ENCODE data around the gene YLPM1.

Gene YLPM1

DNA sequence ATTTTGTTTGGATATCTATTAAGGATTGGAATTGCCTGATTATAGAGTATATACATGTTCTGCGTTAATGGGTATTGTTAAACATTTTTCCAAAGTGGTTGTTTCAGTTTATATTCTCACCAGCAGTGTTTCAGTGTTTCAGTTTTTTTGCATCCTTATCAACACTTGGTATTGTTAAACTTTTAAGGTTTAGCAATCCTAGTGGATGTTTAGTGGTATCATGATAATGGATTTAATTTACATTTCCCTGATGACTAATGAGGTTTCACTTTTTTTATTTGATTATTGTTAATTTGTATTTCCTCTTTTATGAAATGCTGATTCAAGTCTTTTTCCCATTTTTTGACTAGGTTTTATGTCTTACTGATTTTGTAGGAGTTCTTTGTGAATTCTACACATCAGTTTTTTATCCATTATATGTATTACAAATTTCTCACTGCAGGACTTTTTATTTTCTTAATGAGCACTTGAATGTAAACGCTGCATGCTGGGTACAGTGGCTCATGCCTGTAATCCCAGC is 23.7 kb downstream of the YLPM1 start:
- no peak for DNase-seq (ENCODE audit: low read depth, low spot score)

DNA sequence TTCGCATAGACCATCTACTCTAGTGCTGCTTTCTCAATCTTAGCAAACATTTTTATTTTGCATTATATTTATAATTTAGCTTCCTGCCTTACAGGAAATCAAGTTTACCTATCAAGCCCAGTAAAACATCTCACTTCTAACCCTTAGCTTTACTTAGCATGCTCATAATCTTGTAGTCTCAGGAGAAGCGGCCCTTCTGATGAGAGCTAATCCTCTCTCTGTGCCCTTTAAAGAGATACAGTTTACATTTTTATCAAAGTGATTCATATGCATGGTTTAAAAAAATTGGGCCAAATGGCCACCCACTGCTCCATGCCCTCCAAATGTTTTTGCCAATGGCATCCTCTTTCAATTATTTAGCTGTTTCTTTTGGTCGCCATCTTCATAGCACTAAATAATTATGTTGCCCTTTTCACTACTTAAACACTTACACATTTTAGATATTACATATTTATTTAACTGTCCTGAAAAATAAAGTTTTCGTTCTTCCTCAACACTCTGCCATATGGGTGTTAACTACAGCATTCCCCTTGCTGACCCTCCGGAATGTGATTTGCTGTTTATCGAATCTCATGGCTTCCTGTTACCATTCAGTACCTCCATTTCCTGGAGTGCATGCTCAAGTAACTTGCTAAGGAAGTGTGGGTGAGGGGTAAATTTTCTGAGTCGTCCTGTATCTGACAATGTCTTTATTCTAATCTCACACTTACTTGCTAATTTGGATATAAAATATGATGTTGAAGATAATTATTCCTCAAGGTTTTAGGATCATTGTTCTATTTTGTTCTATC is 29.3 kb downstream of the YLPM1 start:
- no peak for DNase-seq (ENCODE audit: low read depth, low spot score)

DNA sequence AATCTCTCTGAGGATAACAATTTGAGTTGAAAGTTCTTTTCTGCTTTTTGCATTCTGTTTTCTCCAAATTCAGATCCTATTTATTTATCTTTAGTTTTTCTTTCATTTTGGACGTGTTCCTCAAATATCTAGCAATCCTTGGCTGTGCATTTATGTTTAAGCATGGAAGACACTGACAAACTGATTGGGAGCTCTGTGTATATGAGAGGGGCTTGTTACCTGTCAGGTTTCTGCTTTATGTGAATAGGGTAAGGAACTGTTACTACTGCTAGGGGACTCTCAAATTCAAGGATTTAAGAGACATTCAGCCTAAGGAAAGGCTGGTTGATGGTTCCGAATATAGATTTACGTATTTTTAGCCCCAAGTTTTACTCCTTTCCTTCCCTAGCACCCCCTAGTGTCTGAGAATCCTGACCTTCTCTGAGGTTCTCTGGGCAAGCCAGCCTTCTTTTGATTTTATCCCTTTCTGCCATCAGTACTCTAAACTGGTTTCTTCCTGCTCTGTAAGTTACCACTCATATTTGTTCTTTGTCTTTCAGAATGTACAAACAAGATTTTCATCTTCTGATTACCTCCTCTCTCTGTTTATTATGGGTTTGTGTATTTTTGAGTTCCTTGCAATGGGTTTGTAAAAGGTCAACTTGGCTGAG is 30.5 kb downstream of the YLPM1 start:
- no peak for DNase-seq (ENCODE audit: low read depth, low spot score)

DNA sequence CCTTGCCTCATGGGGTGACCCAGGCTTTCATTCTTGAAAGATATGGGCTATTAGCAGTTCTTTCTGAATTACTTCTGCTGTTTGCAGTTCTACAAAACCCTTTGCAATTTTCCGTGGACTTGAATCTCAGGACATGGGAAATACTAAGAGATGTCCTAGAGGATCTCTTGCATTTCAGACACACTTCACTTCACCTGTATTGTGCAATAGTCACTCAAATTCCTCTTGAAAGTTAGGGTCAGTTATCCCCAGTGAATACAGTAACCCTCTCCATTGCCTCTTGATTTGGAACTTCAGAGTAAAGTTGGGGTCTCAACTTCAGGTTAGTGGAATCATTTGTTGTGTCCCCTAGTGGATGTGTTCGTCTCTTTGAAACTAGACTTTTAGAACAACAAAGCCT is 31.8 kb downstream of the YLPM1 start:
- no peak for DNase-seq (ENCODE audit: low read depth, low spot score)

DNA sequence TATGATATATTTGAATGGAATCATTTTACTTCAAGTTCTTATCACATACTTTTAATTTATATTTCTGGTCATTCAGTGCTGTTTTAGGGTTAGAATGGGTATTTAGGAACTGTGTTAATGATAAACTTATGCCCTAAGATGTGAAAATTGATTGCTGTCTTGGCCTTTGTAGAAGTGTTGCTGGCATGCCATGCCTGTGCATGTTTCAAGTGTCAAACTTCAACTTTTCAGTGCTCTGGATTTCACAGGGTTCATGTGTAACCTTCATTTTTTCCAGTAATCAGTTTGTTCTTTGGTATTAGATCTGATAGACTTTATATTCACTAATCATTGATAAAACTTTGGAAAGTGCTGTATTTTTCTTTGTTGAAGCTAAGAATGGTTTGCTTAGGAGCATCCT is 36.6 kb downstream of the YLPM1 start:
- DNase-seq (ENCODE audit: low read depth, low spot score) = no peak

DNA sequence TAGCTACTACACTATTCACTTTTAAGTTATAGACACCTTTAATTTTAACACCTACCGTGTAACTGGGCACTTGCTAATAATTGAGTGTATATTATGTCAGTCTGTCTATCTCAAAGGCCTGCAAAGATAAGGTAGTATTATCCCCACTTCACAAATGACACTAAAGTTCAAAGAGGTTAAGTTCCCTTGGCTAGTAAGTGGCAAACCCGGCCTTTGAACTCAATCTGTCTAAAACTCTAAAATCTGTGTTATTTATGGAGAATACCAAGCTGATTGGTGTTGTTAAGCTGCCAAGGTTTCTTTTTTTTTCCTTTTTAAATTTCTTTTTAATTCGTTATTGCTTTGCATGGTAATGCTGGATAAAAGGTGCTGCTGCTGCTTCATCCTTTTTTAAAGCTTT is 37.7 kb downstream of the YLPM1 start:
- DNase-seq (ENCODE audit: low read depth, low spot score) = no peak

DNA sequence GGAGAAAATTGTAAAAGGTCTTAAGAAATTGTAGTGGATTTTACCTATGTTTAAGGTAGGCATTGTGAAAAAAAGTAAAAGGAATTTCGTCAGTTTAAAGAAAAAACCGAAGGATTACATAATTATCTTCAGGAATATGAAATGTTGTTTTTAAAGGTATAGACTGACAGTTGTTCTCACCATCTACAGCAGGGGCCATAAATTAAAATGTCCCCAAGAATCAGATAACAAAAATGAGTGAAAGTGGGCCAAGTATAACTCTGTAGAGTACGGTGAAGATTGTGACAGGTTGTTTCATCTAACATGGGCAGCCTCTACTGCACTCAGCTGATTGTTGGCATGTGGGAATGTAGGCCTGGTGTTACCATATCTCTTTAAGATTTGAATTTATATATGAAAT is 38.3 kb downstream of the YLPM1 start:
- DNase-seq (ENCODE audit: low read depth, low spot score) = no peak

DNA sequence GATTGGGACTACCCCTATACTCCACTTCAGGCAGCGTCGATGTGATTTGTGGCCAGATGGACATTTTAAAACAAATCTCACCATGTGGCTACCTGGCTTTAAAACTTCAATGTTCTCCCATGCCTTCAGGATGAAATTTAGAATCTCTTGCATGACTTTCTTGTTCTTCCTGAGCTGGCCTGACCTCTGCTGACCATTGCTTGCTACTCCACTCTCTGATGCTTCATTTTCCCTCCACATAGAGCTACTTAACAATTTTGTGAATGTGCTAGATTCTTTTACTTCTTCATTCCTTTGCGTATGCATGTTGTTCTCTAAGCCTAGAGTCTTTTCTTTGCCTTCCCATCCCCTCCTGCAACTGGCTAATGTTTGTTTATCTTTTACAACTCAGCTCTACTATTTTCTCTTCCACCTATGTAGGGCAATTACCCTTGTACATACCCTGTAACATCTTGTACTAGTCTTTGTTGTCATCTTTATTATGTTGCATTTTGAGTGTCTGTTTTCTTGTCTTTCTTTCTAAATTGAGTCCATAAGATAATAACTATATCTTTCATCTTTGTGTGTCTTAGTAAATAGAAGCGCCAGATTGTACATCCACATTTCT is 41.2 kb downstream of the YLPM1 start:
- DNase-seq (ENCODE audit: low read depth, low spot score) = peak; percentile 13

DNA sequence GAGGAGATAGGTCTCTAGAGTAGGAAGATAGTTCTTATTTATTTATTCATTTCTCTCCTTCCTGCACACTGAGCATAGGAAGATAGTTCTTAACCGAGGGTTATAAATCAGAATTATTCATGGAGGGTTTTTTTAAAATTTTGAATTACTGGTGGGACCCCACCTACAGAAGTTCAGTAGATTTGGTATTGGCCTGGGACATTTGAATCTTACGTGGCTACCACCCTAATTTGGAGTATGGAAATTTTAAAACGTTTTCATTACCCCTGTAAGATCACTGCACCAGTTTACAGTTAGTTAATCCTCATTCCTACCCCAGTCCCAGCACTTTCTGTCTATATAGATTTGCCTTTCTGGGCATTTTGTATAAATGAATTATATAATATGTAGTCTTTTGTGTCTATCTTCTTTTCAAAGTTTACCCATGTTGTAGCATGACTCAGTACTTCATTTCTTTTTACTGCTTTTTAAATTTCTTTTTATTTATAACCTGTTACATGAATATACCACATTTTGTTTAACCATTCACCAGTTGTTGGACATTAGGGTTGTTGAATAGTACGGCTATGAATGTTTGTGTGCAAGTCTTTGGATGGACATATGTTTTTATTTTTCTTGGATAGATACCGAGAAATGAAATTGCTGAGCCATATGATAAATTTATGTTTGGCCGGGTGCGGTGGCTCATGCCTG is 44.9 kb downstream of the YLPM1 start:
- DNase-seq (ENCODE audit: low read depth, low spot score) = no peak

DNA sequence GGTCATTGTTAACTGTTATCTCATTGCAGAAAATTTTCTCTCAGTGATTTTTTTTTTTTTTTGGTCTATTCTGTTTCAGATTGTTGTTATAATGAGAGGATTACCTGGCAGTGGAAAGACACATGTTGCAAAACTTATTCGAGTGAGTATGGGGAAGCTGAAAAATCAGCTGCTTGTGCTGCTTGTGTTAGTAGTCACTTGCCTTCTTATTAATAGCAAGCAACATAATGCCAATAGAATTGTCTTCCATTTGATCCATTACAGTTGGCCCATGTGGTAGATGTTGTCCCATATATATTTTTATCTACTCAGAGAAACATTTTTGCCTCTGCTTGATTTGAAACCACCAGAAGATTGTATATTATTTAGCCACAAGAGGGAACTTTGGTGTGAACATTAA is 53.0 kb downstream of the YLPM1 start:
- no peak for DNase-seq (ENCODE audit: low read depth, low spot score)

DNA sequence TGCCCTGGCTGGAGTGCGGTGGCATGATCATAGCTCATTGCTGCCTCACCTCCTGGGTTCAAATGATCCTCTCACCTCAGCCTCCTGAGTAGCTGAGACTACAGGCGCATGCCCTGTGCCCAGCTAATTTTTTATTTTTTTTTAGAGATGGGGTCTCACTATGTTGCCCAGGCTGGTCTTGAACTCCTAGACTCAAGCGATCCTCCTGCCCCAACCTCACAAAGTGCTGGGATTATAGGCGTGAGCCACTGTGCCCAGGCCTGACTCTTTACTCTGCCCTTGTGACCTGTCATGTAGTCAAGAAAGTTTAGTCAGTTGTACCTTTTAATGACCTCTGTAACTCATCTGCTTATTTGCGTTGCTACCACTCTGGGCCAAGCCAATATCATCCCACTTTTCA is 57.2 kb downstream of the YLPM1 start:
- DNase-seq (ENCODE audit: low read depth, low spot score) = no peak

DNA sequence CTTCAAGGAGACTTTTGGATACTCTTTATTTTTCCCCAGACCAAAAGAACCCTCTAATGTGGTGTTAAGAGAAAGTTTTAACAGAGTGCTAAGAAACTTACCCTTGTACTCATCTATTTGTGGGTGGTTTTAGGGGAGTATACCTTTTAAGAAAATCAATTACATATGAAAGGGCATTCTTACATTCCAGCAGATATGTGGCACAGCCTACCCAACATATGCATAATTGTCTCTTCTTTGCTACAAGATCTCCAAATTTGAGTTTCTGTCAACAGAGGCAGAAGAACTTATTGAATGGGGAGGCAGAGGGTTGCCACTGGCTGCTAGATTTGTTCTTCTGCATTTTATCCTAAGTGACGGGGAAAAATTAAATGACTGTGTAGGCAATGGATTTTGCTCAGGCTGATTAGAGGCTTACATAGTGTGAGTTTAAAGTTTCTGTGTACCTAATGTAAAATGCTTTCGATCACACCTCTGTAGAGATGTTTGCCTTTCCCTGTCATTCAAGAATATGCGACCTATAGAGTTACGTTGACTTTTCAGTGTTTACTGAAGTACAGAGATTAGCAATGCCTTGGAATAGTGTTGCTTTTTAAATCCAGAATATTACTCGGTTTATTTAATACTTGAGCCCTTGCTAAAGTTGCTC is 58.3 kb downstream of the YLPM1 start:
- DNase-seq (ENCODE audit: low read depth, low spot score) = no peak

DNA sequence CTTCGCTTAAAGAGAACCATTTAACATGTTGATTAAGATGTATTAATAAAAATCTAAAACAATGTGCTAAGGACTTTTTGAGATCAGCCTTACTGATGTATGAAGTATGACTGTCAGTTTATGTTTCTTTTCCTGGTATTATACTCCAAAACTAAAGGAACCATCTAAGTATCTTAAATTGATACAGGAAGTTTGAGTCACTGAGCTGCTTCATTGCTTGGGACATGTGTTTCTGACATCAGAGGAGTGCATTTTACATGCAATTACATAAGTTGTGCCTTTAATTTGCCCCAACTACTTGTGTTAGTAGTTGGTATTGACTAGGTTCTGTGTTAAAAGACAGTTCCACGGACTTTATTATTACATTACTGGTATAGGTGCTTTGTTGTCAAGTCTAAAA is 61.9 kb downstream of the YLPM1 start:
- DNase-seq (ENCODE audit: low read depth, low spot score) = no peak

DNA sequence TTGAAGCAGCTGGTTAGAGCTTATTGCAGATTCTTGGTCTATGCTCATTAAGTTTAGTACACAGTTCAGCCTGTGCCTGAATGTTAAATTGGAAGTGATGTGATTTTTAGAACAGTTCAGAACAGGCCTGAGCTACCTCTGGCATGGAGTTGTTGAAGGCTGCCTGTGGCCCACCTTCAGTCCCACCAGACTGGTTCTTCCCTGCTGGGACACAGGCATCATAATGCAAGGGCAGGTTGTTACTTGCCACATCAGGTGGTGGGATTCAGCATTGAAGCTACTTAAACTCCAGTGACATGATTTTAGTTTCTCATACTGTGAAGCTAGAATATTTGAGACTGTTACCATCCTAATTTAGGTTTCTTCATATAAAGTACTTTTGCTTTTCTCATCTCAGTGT is 63.5 kb downstream of the YLPM1 start:
- no peak for DNase-seq (ENCODE audit: low read depth, low spot score)

DNA sequence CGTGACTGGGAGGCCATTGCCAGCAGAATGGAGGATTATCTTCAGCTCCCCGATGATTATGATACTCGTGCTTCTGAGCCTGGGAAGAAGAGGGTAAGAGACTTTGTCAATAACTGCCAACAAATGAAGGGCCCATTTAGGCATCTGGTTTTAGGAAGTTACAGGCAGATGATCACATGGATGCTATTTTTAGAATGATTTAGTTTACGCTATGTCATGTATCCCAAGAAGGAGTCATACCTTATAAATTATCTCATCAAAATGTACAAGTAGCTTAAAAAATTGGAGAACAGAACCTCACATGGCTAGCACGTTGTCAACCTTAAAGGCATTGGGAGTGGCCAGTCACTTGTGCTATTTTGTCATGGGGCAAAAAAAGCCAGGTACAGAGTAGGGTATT is 66.1 kb downstream of the YLPM1 start:
- DNase-seq (ENCODE audit: low read depth, low spot score) = no peak

DNA sequence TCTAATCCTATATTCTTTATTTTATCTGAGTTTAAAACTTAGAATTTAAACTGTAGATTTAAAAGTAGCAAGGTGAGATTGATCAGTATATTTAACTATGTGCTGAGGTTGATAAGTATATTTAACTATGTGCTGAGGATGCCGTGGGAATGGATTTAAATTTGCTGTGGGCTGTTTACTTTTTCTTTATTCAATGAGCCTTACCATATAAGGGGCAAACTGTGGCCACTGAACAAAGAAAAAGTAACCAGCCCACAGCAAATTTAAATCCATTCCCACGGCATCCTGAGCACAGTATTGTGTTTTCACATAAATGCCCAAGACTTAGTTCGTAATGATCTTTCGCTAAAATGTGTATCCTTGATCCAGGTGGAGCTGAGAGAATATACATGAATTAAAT is 69.7 kb downstream of the YLPM1 start:
- DNase-seq (ENCODE audit: low read depth, low spot score) = no peak

DNA sequence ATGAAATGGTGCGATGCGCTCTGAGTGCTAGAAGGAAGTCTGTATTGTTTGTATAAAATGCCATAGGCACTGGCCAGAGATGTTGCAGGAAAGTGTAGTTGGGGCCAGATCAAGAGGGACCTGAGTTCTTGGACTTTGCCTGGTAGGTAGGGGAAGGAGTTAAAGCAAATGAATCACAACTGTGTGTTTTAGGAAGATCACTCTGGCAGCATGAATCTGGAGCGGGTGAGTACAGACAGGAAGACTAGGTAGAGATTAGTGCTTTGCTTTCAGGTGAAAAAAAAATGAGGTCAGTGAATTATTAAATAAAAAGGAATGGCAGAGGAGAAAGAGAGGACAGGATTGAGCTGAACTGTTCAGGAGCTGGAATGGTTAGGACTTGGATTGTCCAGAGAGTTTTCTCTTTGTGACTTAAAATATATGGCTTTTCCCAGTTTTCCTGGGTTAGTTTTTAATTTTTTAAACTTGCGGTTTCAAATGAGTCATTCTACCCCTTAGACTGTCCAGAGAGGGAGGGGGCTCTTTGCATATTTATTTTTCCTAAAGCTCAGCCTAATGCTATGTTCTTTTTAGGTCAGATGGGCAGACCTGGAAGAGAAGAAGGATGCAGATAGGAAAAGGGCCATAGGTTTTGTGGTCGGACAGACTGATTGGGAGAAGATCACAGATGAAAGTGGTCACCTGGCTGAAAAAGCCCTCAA is 71.7 kb downstream of the YLPM1 start:
- no peak for DNase-seq (ENCODE audit: low read depth, low spot score)

DNA sequence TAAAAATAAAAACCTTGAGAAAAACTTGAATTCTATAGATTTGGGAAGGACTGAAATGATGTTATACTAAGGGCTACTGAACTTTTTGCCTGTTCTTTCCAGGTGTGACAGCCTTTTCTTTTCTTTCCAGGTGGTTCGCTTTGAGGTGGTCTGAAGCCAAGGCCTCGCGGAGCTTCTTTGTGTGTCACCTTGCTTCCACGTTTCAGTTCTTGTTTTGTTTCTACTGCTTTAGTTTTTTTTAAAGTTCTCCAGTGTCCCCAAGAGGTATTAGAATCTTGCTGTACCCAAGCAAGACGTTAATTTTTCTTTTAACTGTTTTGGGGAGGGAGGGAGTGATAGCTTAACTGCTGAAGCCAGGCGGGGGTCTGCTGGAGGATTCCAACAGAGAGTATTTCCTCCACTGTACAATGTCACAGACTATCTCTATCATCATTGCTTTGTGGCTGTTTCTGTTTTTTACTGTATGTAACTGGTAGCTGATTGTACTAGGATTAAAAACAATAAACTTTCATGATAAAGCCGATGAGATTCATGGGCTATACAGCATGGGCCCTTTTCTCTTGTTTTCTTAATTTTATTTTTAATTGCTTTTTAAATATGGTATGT is 72.6 kb downstream of the YLPM1 start:
- DNase-seq (ENCODE audit: low read depth, low spot score) = no peak

DNA sequence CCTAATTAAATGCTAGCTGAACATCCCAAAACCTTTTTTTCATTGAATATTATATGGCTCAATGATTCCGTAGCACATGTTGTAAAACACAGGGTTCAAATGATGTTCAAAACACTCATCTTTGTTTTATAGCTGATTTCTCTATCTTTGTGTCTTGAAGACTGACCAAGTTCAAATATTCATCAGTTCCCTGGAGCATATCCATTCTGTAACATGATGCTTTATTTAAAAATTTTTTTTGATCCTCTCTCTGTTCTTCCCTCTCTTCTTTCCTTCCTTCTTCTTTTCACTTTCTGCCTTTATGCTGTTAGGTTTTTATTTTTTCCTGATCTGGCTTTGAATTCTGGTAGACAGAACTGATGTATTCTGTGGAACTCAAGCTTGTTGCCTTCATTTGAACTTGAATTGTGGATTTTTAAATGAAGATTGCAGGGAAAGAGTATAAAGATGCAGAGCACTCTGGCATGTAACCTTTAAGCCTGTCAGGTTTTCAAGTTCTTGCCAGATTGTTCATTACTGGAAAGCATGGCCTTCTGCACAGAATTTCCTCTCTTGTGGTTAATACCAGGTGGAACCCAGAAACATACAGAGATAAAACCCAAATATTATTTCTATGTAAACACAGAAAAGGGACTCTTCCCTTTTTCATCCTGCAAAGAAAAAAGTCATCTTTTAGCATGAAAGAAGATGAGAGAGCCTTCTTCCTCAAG is 73.3 kb downstream of the YLPM1 start:
- DNase-seq (ENCODE audit: low read depth, low spot score) = no peak

DNA sequence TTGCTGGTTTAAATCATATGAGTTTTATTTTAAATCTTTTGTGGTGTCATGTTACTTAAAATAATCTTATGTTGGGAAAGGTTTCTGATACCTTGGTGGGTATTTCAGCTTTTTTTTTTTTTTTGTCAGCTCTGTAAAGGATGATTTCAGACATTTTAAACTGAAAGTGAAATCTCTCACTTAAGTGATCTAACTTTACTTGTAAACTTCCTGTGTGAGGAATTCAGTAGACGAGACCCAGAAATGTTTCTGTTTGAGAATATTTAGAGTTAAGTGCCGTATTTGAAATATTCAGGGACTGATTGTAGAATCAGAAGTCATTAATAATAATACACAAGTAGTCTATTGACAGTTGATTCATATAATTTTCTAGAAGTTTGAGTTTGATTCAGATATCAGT is 75.0 kb downstream of the YLPM1 start:
- DNase-seq (ENCODE audit: low read depth, low spot score) = no peak

Measured in smooth muscle cell of the brain vasculature (primary cell).